DMS53 (cell line): ENCODE results near the gene MUC21.
"Not testable (repeated sequence)": the region's sequence is repeated elsewhere in the genome, so short reads cannot be mapped to it uniquely, and the experiment has no call there.

Source experiments
- DNase-seq: peaks from one replicate; lab custom pipeline; 2025; lab: John Stamatoyannopoulos, UW

Gene MUC21

DNA sequence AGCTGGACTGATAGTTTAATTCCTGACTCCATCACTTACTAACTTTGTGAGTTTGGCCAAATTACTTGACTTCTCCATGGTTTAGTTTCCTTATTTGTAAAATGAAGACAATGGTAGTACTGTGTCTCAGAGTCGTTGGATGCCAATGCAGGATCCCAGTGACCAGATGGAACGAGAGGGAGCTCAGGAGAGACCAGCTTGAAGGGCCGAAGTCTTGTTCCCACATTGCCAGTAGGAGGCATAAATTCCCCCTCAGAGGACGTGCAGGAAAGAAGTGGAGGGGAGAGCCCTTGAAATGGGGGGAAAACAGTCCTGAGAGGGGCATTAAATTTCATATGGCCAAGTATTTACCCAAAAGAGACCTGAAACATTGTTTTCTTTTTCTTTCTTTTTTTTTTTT, 24.6 kb downstream of the MUC21 start:
- no peak for DNase-seq

GRCh38 chr6:31009731-31010130, 26.2 kb downstream of the MUC21 start:
- DNase-seq, result no peak

GRCh38 chr6:31010393-31011060, 27.0 kb downstream of the MUC21 start, which contains the start of gene MUC22:
Gene MUC22 (plus strand): TSS chr6:31010474. CDS start chr6:31010707, 233 bp downstream.
- DNase-seq, result no peak

GRCh38 chr6:31011153-31011552, 27.6 kb downstream of the MUC21 start:
- no peak for DNase-seq

GRCh38 chr6:31016659-31017299, 33.3 kb downstream of the MUC21 start:
- no peak for DNase-seq

- DNase-seq, result not testable (repeated sequence)
Observed at GRCh38 chr6:31017436-31017835, 33.9 kb downstream of the MUC21 start.

GRCh38 chr6:31020057-31020456, 36.5 kb downstream of the MUC21 start:
- DNase-seq, result peak; percentile 39

DNA sequence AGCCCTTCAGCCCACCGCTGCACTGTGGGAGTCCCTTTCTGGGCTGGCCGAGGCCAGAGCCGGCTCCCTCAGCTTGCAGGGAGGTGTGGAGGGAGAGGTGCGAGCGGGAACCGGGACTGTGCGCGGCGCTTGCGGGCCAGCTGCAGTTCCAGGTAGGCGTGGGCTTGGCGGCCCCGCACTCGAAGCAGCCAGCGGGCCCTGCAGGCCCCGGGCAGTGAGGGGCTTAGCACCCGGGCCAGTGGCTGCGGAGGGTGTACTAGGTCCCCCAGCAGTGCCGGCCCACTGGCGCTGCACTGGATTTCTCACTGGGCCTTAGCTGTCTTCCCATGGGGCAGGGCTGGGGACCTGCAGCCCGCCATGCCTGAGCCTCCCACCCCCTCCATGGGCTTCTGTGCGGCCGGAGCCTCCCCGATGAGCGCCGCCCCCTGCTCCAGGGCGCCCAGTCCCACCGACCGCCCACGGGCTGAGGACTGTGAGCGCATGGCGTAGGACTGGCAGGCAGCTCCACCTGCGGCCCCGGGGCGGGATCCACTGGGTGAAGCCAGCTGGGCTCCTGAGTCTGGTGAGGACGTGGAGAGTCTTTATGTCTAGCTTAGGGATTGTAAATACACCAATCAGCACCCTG, 37.2 kb downstream of the MUC21 start:
- peak; percentile 47 for DNase-seq

- DNase-seq, result not testable (repeated sequence)
Observed at GRCh38 chr6:31021705-31022531, 38.4 kb downstream of the MUC21 start.

- DNase-seq, result no peak
Observed at GRCh38 chr6:31025595-31025994, 42.1 kb downstream of the MUC21 start.

- DNase-seq, result no peak
Observed at GRCh38 chr6:31031095-31031494, 47.6 kb downstream of the MUC21 start.

GRCh38 chr6:31033075-31033474, 49.6 kb downstream of the MUC21 start:
- DNase-seq, result no peak

GRCh38 chr6:31035862-31036497, 52.5 kb downstream of the MUC21 start:
- DNase-seq, result no peak

DNA sequence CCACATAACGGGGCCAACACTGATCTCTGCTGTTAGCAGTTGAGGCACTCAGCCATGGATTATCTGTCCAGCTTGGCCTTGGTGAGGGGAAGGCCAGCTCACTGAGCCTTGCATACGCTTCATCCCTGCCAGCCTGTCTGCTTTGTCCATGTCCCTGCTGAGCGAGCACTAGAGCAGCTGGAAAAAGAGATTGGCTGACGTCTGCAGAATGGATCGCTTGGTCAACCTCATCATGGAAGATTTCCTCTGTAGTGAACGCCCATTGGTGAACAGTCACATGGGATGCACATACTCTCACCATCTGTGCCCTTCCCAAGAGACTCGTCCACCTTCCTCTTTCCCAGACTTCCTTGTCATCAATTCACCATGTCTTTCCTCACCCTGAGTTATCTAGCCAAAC, 53.7 kb downstream of the MUC21 start:
- no peak for DNase-seq

- no peak for DNase-seq
Observed at GRCh38 chr6:31037682-31038081, 54.2 kb downstream of the MUC21 start.

- DNase-seq, result no peak
Observed at GRCh38 chr6:31038559-31038958, 55.0 kb downstream of the MUC21 start.
